GM18502 (cell line): ENCODE measurements around the gene CRABP2.

ENCODE experiments used
- ATAC-seq: cut with Tn5 transposase; IDR thresholded peaks from one replicate; pipeline ENCODE4 v1.9.1; 2021; ENCODE audit warnings: mild to moderate bottlenecking; ENCODE audit not compliant: unreplicated experiment, poor library complexity

The CRABP2 gene

DNA sequence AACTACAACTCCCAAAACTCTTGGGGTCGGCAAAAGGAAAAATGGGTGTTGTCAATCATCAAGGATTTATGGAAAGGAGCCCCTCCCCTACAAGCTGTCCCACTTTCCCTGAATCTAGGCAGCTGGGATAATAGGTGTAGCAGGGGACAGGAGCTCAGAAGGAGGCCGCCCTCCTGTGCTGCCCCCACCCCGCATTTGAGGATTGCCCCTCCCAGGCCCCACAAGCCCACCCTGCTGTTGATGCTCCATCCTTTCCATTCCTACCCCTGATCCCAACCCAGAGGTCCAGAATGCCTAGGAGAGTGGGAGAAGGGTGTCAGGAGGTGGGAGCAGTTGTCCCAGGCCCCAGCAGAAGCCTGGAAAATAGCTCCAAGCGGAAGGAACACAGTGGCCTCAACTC lies 37.4 kb upstream of the CRABP2 start:
- no peak for ATAC-seq

DNA sequence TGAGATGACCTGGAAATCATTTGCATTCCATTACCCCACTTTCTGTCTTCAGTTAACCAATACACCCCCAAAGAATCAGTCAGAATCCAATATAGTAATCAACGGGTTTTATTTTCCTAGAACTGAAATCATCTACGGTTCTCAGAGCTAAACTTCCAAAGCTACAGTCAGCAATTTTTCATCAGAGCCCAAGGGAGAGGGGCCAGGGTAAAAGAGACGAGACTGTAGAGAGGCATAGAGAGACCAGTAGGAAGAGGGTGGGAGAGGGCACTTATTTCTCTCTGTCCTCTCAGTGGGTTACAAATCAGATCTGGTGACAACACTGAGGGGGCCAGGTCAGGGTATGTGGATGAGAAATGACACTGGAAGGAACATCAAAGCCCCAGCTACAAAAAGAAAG lies 36.6 kb upstream of the CRABP2 start:
- no peak for ATAC-seq

DNA sequence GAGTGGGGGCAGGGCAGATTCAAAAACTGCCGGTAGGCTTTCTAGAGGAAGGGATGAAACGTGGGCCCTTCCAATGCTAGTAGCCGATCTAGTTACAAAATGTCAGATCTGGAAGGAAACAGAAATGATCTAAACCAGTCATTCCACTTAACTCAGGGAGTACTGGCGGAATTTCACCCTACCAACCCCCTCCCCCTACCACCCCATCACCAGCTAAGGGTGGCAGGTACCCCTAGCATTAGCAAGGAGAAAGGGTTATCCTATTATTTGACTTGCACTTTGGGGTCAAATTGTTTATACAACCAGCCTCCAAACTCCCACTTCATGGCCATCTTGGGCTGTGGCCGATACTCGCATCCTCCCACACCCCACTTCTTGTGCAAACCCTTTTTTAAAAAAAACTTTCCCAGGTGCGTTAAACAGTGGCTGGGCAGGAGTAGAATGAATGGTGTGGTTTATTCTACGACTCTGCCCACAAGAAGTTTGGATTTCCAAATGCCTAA lies 36.1 kb upstream of the CRABP2 start:
- no peak for ATAC-seq

DNA sequence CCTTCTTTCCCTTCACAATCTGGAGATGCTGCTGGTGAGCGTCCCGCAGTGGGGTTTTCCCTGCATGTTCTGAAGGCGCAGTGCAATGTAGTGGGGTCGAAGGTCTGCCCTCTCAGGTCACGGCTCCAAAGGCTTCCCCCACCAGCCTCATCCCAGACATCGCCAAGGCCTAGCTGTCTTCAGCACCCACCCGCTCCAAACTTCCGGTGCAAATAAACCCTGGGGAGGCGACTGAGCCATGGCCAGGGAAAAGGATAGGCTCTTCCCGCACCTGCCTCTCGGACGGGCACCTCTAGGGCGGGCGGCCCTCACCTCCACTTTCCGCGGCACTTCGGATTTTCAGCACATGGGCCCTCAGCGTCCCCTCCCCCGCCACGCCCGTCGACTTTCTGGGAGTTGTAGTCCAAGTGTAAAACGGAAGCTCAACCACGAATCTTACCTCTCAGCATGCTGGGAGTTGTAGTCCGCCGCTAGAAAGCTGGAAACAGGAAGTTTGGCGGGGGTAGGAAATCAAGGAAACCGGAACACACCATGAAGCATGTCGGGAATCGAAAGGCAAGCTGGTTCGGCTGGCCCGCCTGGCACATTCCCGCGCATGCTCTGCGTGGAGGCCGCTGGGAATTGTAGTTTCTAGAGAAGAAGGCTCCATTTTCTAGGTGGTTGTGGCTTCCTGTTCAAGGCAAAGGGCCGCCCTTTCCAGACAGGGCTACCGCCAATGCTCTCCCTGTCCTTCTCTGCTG lies 35.5 kb upstream of the CRABP2 start, which contains the start of gene MRPL24:
Gene MRPL24 (minus strand): TSS at position 348 of the 740 bp plus-strand sequence. CDS start 2,384 bp downstream, outside the sequence.
- peak; percentile 84 for ATAC-seq

DNA sequence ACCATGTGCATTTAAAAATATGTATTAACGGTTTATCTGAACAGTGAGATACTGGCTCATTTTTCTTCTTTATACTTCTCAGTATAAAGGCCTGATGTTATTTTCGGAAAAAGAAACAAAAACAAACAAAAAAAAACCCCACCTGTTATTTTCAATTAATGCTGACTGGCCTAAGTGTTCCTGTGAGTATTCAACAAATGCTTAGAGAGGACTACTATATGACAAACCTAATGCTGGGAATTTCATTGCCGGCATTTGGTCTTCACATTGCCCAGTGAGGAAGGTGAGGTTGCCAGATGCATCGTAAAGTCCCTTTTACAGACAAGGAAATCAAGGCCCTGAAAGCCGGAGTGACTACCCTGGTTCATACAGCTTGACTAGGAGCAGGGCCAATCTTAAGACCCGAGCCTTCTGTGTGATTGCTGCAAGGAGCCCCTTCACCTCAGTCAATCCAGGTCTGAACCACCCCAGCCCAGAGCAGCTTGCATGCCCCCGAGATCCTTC lies 34.9 kb upstream of the CRABP2 start:
- ATAC-seq = peak; percentile 23

DNA sequence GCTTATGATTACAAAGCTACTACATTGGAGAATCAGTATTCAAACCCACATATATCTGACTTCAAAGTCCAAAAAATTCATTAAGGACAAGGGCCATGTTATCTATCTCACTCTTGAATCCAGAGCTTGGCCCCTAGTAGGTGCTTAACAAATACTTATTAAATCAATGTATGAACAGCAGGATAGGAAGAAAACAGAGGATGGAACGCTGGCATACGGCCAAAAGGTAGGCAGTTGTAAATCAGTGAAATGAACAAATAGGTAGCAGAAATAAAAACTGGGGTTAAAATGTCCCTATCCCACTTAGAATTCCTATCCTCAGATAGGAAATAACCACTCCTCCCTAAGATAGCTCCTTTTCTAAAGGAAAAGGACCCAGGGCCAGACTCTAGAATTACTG lies 33.5 kb upstream of the CRABP2 start:
- no peak for ATAC-seq

DNA sequence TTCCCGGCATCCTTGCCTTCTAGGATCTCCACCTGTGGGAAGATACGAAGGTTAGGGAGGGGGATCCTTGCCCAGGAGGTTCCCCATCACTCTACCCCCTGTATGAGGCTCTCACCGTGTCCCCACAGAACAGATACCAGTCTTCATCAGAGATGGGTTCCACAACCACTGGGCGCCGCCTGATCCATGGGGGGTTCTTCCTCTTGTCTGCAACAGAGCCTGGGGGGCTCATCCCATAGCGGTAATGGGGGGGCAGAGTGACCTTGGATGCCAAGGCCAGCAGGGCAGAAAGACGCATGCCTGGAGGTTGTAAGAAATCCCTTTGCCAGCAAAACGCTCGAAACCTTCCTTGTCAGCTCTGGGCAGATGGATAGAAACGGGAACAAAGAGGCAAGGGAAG lies 33.0 kb upstream of the CRABP2 start:
- ATAC-seq = no peak

DNA sequence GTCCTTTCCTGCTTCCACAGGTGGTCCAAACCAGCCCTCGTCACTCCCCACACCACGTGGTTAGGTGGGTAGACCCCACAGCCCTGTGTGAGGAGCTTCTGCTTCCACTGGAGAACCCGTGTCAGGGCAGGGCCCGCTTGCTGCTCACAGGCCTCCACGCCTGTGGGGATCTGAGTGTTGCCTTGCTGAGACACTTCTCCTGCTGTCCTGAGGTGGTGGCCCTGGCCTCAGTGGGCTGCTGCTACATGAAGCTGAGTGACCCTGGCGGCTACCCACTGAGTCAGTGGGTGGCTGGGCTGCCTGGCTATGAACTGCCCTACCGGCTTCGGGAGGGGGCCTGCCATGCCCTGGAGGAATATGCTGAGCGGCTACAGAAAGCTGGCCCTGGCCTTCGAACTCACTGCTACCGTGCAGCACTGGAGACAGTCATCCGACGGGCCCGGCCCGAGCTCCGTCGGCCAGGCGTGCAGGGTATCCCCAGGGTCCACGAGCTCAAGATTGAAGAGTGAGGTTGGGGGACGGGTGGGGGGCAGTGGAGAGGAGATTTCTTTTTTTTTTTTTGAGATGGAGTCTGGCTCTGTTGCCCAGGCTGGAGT lies 28.7 kb upstream of the CRABP2 start:
- ATAC-seq = no peak

DNA sequence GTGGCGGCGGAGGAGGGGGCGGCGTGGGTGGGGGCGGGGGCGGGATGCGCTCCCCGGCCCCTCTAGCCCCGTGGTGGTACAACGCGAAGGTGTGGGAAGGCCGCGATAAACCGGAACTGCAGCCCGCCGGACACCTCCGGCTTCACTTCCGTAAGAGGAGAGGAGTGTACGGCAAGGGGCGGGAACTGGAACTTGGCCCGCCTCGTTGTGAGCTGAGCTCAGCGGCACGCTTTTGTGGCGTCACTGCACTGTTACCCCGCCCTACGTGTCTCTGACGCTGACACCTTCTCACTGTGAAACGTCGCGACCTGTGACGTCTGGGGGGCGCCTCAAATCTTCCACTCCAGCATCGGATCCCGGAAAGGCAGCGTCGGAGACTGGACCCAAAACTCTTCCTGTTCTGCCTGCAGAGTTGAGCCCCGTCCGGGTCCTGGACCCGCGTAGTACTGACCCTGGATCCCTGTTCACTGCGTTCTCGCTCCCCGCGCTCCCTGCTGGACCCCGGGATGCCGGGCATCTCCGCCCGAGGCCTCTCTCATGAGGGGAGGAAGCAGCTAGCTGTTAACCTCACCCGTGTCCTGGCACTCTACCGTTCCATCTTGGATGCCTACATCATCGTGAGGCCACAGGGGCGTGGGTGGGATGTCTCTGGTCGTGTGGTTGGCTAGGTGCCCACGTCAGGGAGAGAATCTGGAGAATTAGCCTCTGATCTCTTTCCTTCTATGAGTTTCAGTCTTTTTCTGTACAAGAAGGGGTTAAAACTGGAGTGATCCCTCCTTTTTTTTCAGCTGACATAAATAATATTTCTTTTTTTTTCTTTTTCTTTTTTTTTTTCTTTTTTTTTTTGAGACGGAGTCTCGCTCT lies 23.4 kb upstream of the CRABP2 start, which contains the start of gene ISG20L2:
Gene ISG20L2 (minus strand): TSS at position 168 of the 864 bp plus-strand sequence. CDS start 1,114 bp downstream, outside the sequence.
- peak; percentile 91 for ATAC-seq

DNA sequence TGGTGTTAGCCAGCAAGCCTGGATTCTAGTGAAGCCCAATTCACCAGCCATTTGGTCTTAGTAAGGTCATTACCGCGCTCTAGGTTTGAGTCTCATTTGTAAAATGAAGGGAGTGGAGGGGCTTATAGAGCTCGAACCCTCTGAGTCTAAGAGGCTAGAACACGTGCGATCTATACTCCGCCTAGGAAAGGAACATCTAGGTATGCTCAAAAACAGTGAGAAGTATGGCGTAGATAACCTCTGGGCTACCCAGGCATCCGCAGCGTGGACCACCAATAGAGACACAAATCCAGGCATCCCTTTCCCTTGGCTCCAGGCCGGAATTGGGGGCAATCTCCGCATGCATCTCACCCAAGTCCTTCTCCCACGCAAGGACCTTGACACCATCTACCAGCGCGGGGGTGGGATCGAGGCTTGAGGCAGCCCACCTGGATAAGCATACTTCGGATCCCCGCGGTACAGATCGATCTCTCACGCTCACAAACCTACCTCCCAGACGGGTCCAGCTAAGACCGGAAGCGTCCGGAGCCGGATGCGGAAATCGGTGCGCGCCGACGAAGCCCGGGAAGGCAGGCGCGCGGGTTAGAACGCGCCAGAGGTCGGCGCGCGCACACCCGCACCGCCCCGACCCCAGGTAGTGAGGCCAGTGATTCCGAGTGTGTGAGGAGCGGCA lies 22.7 kb upstream of the CRABP2 start, which contains the start of gene METTL25B:
Gene METTL25B (plus strand): TSS at position 544 of the 673 bp plus-strand sequence. CDS start 636 bp downstream, outside the sequence.
- ATAC-seq = peak; percentile 62

DNA sequence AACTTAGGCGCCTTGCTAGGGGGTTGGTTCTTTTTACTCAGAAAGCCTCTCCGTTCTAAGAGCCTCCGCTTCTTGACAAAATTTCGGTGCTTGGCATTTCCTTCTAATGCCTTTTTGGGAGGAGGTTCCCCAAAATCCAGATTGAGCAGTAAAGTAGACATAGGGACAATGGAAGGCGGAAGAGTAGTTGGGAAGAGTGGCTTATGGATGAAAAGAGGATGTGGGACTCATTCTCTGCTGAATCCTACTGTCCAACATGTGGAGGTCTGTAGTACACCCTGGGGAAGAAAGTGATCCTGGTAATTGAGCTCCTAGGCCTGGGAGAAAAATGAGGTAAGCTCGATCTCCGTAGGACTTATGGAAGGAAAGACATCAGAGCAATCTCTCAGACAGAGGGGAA lies 22.1 kb upstream of the CRABP2 start:
- ATAC-seq = no peak

DNA sequence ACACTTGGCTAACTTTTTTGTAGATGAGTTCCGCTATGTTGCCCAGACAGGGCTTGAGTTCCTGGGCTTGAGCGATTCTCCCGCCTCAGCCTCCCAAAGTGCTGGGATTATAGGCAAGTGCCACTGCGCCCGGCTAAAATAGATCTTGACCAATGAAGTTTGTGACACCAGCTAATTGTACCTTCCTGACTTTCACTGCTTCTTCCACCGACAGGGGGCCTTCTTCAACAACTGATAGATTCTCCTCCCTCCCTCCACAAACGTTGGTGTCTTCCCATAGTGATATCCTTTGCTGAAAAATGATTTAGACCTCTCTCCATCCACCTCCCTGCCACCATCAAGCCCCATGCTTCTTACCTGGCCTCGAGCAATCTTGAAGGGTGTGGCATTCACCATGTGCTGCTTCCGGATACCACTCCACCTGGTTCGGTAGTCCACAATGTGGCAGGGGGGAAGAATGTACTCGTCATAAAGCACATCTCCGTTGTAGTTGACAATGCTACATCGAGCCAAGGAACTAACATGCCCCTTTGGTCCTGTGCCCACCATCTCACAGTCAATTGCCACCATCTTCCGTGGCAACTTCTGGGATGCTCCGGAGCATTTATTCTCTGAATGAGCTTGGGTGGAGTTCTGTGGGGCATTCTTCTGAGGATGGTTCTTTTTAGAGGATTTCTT lies 21.3 kb upstream of the CRABP2 start:
- ATAC-seq = no peak

DNA sequence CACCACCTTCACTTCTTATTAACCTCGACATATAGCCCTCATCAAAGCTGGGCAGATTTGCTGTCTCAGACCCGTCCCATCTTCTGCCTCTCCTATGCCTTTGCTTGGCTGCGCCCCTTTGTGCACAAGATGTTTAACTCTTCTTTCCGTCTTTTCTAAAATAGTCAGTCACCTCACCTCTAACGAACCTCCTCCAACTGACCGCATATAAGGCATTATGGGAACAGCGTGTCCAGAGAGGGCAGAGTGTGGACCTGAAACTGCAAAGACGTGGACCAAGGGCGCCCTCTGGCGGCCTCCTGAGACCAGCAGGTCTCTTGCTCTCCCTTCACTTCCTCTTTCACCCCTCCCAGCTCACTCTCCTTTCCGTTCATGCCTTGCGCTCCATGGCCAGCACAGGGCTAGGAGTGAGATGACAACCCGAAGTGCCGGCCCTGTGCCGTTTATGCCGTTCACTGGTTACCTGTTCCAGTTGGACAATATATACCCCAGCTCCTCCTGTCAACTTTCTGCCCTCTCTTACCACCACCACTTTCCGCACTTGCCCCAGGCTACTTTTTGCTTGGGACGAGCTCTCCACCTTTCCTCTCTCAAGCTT lies 20.4 kb upstream of the CRABP2 start:
- no peak for ATAC-seq

DNA sequence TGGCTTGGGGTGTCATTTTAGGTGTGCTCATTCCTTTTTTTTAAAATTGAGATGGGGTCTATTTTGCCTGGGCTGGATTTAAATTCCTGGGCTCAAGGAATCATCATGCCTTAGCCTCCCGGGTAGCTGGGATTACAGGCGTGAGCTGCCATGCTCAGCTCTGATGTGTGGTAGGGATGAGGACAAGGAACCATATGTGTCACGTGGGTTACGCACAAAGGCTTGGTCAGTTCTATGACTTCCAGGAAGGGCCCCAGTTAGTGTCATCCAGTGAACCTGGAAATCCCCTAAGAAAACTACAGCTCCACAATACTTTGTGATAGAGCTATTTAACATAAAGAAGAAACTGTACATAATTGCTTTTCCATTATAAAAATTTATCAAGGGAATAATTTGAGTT lies 16.2 kb upstream of the CRABP2 start:
- ATAC-seq = no peak

DNA sequence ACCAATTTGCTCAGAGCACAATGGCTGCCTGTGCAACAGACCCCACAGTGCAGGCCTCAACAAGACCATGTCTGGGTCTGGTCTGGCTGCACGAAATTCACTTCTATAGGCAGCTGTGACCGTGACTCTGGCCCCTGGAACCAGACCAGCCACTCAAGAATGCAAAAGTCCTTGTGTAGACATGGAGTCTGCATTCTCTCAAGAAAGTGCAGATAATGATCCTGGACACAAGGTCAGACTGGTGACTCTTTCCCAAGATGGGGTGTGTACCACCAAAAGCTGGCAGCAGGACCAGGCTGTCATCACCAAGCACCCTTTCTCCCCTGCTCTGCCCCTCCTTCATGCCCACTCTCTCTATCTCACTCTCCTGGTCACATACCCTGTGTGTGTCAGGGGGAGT lies 15.7 kb upstream of the CRABP2 start:
- no peak for ATAC-seq

DNA sequence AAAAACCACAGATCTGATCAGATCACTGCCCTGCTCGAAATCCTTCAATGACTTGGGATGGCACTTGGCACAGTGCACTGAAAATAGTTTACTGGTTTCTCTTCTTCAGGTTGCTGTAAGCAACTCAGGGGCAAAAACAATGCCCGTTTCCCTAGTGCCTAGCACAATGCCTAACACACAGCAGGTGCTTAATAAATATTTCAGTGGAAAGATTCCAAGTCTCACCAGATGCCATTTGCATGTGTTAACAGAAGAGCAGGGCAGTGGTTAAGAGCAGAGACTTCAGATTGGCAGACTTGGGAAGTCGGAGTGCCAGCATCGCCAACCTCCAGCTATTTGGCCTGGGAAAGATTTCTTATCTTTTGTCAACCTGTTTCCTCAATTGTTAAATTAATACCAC lies 12.0 kb upstream of the CRABP2 start:
- ATAC-seq = no peak

DNA sequence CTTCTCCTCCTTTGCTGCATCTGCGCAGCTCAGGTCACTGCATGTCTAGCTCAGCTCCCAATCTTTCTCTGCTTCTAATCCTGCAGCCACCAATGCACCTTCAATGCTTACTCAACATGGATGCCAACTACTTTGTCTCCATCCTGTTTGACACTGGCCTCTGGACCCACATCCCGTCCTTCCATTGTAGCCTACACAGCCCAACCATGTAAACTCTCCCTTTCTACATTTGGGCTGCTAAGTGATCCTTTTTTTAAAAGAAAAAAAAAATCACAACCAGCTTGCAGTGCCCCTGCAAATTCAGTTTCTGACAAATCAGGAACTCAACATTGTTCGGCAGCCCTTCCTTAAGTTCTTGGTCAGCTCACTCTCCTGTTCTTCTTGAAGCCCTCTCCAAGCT lies 9.4 kb upstream of the CRABP2 start:
- no peak for ATAC-seq

DNA sequence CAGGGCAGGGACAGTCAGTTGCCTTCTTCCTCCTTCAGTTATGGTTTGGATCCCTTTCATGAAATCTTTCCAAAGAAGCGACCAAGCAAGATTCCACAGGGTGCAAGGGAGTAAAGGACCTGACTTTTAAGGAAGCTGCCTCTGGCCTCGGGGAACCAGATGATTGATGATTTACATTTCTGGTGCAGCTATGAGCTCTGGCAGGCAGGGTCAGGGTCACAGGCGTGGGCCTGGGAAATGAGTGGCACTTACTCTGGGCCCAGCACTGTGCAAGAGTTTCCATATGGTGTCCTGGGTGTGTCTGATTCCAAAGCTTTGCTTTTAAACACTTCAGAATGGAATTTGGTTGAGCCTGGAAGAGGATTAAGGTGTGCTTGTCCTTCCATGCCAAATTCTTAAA lies 7.2 kb upstream of the CRABP2 start:
- ATAC-seq = no peak
